Measurements from ENCODE around the gene DDAH1.

Gene DDAH1

DNA sequence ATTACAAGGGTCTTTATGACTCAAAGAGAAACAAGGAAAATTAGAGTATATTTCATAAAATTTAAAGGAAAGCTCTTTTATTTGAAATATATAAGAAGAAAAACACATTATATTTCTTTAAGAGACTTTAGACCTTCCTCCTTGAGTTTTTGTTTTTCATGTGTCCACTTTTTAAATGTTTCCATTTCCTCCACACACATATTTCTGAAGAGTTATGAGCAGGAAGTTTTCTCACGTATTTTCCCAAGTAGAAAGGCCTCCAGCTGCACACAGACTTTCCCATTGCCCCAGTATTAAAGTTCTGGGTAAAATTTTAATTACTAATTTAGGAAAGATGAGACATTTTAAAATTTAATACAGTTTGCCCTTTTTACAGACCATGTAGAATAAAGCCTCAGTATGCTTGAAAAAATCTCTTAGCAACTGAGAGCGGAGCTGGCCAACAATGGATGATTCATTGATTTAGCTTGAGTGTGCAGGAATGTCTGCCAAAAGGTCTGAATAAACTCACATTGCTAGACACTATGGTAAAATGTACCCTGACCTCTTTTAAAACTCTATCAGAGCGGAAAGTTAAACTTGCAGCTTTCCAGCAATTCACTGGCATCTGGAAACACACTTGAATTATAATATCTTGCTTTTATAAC lies 57.9 kb downstream of the DDAH1 start:
- Histone ChIP-seq H3K27ac (peak overlapping the region in 12 of 21 experiments; percentile 2 to 81 (median 25)), H3K4me3 (no peak overlapping the region)

DNA sequence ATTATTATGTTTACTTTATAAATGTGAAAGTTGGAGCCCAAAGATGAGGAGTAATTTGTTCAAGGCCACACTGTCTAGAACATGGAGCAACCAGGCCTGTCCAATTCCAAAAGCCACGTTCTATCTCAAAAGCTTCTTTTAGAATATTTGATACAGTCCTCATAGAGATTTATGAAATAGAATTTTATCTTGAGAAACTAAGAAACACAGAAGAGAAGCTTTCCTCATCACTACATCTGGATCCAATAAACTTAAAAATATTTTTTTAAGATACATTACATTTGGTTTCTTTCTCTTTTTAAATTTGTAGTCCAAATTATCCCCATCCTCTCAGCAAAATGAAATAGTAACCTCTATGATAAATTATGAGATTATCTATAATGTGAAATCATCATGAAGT lies 58.9 kb downstream of the DDAH1 start:
- H3K27ac ChIP-seq: peak overlapping the region in 7 of 21 experiments; percentile 3 to 81 (median 42)
- no peak overlapping the region for H3K4me3 ChIP-seq

- H3K4me3 ChIP-seq: no peak overlapping the region
- peak overlapping the region in 1 of 21 experiments; percentile 28 for H3K27ac ChIP-seq
These were observed 60.6 kb downstream of the DDAH1 start for GRCh38 chr1:85404408-85404807.

DNA sequence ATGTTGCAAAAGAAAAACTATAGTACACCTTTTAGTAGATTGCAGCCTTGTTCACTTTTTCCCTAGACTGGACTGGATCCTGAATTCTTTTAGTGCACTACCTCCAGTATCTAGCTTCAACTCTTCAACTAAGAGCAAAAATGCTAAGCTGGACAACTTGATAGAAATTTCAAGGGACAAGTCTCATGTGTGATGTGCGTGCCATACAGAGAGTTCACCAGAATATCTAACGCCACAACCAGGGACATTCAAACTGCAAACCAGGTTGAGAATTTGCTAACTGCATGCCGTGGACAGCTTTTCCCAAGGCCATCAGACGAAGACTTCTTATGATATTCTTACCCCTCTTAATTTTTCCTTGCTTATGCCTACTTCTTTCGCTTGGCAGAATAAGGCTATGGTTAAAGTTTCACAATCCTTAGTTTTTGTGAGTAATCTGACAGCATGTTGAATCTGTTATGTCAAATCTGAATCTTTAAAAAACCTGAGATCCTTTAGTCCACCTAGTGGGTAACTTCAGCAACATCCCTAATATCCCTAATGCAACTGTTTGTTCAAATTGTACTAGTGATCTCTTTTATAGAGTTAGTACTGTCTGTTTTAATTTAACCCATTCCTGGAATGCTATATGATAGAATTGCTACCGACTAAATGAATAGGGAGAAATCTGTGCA lies 66.4 kb downstream of the DDAH1 start:
- Histone ChIP-seq H3K4me3 (no peak overlapping the region), H3K27ac (no peak overlapping the region)

DNA sequence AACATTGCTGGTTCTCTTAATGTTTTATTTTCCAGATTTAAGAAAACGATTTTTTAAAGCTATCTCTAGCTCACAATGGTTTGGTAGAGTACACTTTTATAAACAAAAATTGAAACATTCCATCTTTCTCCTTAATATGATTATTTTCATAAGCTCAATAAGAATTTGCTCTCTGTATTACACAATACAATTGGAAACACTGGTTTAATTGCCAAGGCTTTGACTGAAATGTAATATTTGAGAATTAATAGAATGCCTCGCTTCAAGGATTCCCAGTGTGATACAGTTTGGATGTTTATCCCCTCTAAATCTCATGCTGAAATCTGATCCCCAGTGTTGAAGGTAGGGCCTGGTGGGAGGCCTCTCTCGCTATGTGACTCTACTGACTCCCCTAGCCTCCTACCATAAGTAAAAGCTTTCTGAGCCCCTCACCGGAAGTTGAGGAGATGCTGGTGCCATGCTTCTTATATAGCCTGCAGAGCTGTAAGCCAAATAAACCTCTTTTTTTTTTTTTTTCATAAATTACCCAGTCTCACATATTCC lies 67.4 kb downstream of the DDAH1 start:
- Histone ChIP-seq H3K27ac (no peak overlapping the region), H3K4me3 (no peak overlapping the region)

DNA sequence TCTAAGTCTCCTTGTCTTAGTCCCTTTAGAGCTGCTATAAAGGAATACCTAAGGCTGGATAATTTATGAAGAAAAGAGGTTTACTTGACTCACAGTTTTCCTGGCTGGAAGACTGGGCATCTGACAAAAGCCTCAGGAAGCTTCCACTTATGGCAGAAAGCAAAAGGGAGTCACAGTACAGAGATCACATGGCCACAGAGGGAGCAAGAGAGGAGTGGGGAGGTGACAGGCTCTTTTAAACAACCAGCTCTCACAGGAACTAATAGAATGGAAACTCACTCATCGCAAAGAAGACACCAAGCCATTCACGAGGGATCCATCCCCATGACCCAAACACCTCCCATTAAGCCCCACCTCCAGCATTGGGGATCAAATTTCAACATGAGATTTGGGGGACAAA lies 68.8 kb downstream of the DDAH1 start:
- H3K4me3 ChIP-seq: no peak overlapping the region
- H3K27ac ChIP-seq: no peak overlapping the region

DNA sequence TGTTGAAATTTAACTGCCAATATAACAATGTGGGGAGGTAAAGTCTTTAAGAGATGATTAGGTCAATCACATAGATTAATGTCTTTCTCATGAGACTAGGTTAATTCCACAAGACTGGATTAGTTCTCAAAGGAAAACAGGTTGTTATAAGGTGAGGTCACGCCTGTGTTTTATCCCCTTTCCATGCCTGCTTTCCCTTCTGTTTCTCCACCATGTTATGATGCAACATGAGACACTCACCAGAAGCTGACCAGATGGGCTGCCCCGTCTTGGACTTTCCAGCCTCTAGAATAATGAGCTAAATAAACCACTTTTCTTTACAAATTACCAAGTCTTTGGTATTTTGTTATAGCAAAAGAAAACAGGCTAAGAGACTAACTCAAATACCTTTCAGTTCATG lies 70.8 kb downstream of the DDAH1 start:
- no peak overlapping the region for H3K4me3 ChIP-seq
- no peak overlapping the region for H3K27ac ChIP-seq

DNA sequence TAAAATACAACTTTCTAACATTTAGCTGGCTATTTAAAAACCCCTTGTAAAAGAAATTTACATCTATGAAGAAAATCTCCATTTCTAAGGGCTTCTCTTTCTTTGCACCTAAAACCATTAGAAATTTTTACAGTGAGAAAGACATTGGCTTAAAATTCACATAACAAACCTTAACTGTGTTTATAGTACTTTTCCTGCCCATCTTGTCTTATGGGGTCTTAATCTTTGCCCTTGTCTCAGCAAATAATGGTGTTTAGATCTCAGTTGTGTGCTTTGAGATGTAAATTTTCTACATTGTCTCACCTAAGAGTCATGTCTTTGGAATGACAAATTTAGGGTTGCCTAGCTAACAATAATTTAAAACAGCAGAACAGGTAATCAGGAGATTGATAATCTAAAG lies 71.5 kb downstream of the DDAH1 start:
- Histone ChIP-seq H3K27ac (no peak overlapping the region), H3K4me3 (no peak overlapping the region)

DNA sequence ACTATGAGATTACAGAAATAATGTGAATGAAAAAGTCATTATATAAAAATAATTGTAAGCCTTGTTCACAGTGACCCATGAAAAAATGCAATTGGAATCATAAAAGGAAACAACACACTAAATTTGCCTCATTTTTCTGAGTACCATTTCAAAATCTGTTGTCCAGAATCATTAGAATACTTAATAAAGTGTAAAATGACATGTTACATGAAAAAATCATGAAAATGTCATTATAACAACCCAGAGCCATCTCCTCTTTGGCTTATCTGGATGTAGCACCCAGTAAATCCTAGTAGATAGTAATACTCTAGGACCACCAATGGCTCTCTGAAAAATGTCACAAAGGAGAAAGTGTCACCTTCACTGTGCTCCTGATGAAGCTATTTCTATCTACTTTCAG lies 76.5 kb downstream of the DDAH1 start:
- no peak overlapping the region for H3K4me3 ChIP-seq

DNA sequence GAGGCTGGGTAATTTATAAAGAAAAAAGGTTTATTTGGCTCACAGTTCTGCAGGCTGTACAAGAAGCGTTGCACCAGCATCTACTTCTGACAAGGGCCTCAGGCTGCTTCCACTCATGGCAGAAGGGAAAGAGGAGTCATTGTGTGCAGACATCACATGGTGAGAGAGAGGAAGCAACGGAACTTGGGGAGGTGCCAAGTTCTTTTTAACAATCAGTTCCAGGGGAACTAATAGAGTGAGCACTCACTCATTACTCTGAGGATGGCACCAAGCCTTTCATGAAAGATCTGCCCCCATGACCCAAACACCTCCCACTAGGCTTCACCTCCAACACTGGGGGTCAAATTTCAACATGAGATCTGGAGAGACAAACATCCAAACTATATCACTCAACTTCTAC lies 77.2 kb downstream of the DDAH1 start:
- Histone ChIP-seq H3K27ac (no peak overlapping the region), H3K4me3 (no peak overlapping the region)

More for the DNA sequence above, 76.5 kb downstream of the DDAH1 start:
- H3K27ac ChIP-seq: no peak overlapping the region

- no peak overlapping the region for H3K27ac ChIP-seq
These were observed 78.8 kb downstream of the DDAH1 start for GRCh38 chr1:85386068-85386722.

DNA sequence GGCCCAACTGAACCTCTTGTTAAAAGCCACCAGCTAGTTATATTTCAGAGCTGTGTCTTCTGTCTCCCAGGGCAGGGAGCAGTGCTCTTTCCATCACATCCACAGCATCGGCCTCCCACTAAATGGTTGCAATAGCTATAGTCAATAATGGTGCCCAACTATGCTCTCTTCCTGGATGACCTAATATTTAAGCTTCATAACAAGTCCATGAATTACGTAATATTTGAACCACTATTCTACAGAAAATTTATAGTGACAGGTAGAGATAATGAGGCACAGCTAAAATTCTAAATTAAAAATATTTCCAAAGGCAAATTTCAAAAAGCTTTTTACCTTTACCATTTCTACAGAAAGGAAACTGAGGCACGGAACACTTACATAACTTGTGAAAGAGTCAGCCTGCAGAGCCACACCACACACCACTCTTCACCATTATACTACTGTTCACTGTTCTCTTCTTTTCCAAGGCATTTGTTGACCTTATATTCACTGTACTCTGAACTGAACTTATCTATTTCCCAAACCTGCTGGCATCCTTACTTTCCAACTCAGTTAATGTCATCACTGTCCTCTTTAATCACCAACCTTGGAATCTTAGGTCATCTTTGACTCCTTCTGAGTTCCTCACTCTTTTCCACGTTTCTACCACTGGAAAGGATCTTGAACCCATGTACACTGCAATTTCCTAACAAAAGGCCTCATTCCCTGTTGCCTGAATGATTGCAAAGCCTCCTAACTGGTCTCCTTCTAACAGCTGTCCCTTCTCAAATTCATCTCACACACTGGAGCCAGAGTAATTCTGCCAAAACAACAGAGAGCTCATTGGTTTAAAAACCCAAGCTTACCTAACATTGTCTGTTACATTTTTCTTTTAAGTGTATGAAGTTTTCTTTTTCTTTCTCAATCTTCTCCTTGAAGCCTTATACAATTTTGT lies 85.5 kb downstream of the DDAH1 start:
- H3K4me3 ChIP-seq: no peak overlapping the region
- no peak overlapping the region for H3K27ac ChIP-seq

More at GRCh38 chr1:85386068-85386722, 78.8 kb downstream of the DDAH1 start:
- no peak overlapping the region for H3K4me3 ChIP-seq

DNA sequence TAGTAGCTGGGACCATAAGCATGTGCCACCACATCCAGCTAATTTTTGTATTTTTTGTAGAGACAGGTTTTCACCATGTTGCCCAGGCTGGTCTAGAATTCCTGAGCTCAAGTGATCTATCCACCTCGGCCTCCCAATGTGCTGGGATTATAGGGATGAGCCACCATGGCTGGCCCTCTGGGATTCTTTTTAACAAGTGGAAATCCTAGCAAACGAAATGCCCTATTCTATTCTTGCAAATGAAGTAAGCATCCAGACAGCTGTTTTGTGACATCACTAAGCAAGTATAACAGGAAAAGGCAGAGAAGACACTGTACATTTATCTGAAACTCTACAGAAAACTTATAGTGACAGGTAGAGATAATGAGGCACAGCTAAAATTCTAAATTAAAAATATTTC lies 86.4 kb downstream of the DDAH1 start:
- Histone ChIP-seq H3K4me3 (no peak overlapping the region), H3K27ac (no peak overlapping the region)

GRCh38 chr1:85376356-85376755 lies 88.6 kb downstream of the DDAH1 start:
- H3K27ac ChIP-seq: no peak overlapping the region
- H3K4me3 ChIP-seq: no peak overlapping the region

- Histone ChIP-seq H3K4me3 (no peak overlapping the region), H3K27ac (no peak overlapping the region)
These were observed 89.5 kb downstream of the DDAH1 start for GRCh38 chr1:85375493-85375892.

- no peak overlapping the region for H3K27ac ChIP-seq
- H3K4me3 ChIP-seq: no peak overlapping the region
These were observed 90.8 kb downstream of the DDAH1 start for GRCh38 chr1:85374160-85374559.

GRCh38 chr1:85373378-85373708 lies 91.6 kb downstream of the DDAH1 start:
- Histone ChIP-seq H3K27ac (no peak overlapping the region), H3K4me3 (no peak overlapping the region)

- H3K4me3 ChIP-seq: no peak overlapping the region
- H3K27ac ChIP-seq: no peak overlapping the region
These were observed 92.1 kb downstream of the DDAH1 start for GRCh38 chr1:85372683-85373377.

DNA sequence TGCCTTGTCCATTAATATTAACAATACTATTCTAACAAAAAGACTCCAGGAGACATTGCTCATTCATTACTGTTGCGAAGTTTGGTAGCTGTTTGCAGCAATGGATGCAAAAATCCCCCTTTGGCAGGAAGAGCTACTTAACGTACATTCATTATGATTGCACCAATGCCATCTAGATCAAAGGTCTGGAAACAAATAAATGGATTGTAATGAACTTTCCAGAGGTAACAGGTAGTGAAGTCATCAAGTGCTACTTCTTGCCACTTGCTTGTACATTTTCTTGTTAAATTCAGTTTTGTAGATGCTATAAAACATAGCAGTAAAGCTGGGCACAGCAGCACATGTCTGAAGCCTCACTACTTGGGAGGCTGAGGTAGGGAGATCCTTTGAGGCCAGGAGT lies 93.9 kb downstream of the DDAH1 start:
- no peak overlapping the region for H3K27ac ChIP-seq
- no peak overlapping the region for H3K4me3 ChIP-seq

All from skin epidermis (tissue), 12 donors.